Loucy (cell line): ENCODE data around the gene PRDX3.

Source experiments
- H2AFZ ChIP-seq: fragments of 200-600 bp; sonication (generic); 2 replicates; pipeline ENCODE4 v1.6.0; 2016; ENCODE audit warnings: antibody characterized with exemption, mild to moderate bottlenecking, low read length, moderate library complexity
- H3F3A ChIP-seq: fragments of 200-600 bp; 2 replicates; pipeline ENCODE4 v1.6.0; 2016; ENCODE audit warnings: antibody characterized with exemption, low read depth, mild to moderate bottlenecking
- H3K27me3 ChIP-seq: fragments of 200-600 bp; sonication (generic); 2 replicates; pipeline ENCODE4 v1.6.1; 2014; ENCODE audit warnings: low read length, mild to moderate bottlenecking; ENCODE audit not compliant: insufficient read depth, poor library complexity, severe bottlenecking
- H3K36me3 ChIP-seq: fragments of 200-600 bp; sonication (generic); 2 replicates; pipeline ENCODE4 v1.6.1; 2016; ENCODE audit warnings: low read length; ENCODE audit not compliant: insufficient read depth
- H3K4me1 ChIP-seq: fragments of 200-600 bp; sonication (generic); 2 replicates; pipeline ENCODE4 v1.5.1; 2014; ENCODE audit warnings: low read length, mild to moderate bottlenecking; ENCODE audit not compliant: insufficient read depth, poor library complexity, severe bottlenecking
- H3K4me2 ChIP-seq: fragments of 200-600 bp; sonication (generic); 2 replicates; pipeline ENCODE4 v1.6.0; 2014; ENCODE audit warnings: antibody characterized with exemption, low read length, low read depth, mild to moderate bottlenecking; ENCODE audit not compliant: poor library complexity, severe bottlenecking
- H3K4me3 ChIP-seq: fragments of 200-600 bp; sonication (generic); 2 replicates; pipeline ENCODE4 v1.5.1; 2014; ENCODE audit warnings: low read length, mild to moderate bottlenecking, mixed read lengths; ENCODE audit not compliant: poor library complexity, severe bottlenecking
- H3K79me2 ChIP-seq: fragments of 200-600 bp; sonication (generic); 2 replicates; pipeline ENCODE4 v1.6.1; 2014; ENCODE audit warnings: low read length; ENCODE audit not compliant: insufficient read depth
- H3K9ac ChIP-seq: fragments of 200-600 bp; sonication (generic); 2 replicates; pipeline ENCODE4 v1.6.0; 2014; ENCODE audit warnings: mild to moderate bottlenecking, low read depth, low read length, moderate library complexity; ENCODE audit not compliant: poor library complexity, severe bottlenecking
- H3K9me2 ChIP-seq: fragments of 200-600 bp; sonication (generic); replicated peaks from 2 replicates; pipeline ENCODE4 v1.6.1; 2016; ENCODE audit warnings: low read depth, low read length, mixed read lengths
- H3K9me3 ChIP-seq: fragments of 200-600 bp; sonication (generic); 2 replicates; pipeline ENCODE4 v1.6.1; 2014; ENCODE audit warnings: mild to moderate bottlenecking, antibody characterized with exemption, low read length, low read depth; ENCODE audit not compliant: insufficient read depth
- H4K20me1 ChIP-seq: fragments of 200-600 bp; sonication (generic); 2 replicates; pipeline ENCODE4 v1.6.0; 2014; ENCODE audit warnings: antibody characterized with exemption, low read length, mild to moderate bottlenecking; ENCODE audit not compliant: insufficient read depth, poor library complexity, severe bottlenecking
- CTCF ChIP-seq: fragments of 200-600 bp; sonication (generic); conservative IDR thresholded peaks from 2 replicates; pipeline ENCODE4 v1.5.1; 2014; ENCODE audit warnings: mild to moderate bottlenecking, antibody characterized with exemption, low read length
- EZH2phosphoT487 ChIP-seq: fragments of 200-600 bp; IDR thresholded peaks from 2 replicates; pipeline ENCODE4 v1.6.1; 2018; ENCODE audit warnings: antibody characterized with exemption, mild to moderate bottlenecking, moderate library complexity, borderline replicate concordance

Gene PRDX3

GRCh38 chr10:119221201-119221600 lies 42.6 kb upstream of the PRDX3 start:
- Histone ChIP-seq H2AFZ (no peak overlapping the region), H3F3A (no peaks in the 10 kb centered on the region), H3K9ac (no peak overlapping the region), H3K4me3 (no peak overlapping the region), H3K27me3 (no peaks in the 10 kb centered on the region), H3K4me1 (peaks cover 13% of the 10 kb centered on the region), H3K9me2 (no peaks in the 10 kb centered on the region), H3K36me3 (no peaks in the 10 kb centered on the region), H3K4me2 (no peak overlapping the region), H3K79me2 (peaks cover 19% of the 10 kb centered on the region), H4K20me1 (no peaks in the 10 kb centered on the region), H3K9me3 (no peaks in the 10 kb centered on the region)
- no peak for TF ChIP-seq CTCF
- TF ChIP-seq EZH2phosphoT487: no peak

- Histone ChIP-seq H3K9ac (no peak overlapping the region), H3K4me1 (peaks cover 25% of the 10 kb centered on the region), H3K9me2 (no peaks in the 10 kb centered on the region), H3K79me2 (peaks cover 32% of the 10 kb centered on the region), H3F3A (no peaks in the 10 kb centered on the region), H3K27me3 (no peaks in the 10 kb centered on the region), H3K9me3 (no peaks in the 10 kb centered on the region), H2AFZ (no peak overlapping the region), H3K4me3 (no peak overlapping the region), H4K20me1 (no peaks in the 10 kb centered on the region), H3K36me3 (no peaks in the 10 kb centered on the region), H3K4me2 (no peak overlapping the region)
- TF ChIP-seq EZH2phosphoT487 (no peak), CTCF (no peak)
These were observed 41.3 kb upstream of the PRDX3 start for GRCh38 chr10:119219871-119220270.

- H3K9me3 ChIP-seq: no peaks in the 10 kb centered on the region
- no peak overlapping the region for H2AFZ ChIP-seq
- TF ChIP-seq EZH2phosphoT487: no peak
- no peak for TF ChIP-seq CTCF
- no peak overlapping the region for H3K9ac ChIP-seq
- no peaks in the 10 kb centered on the region for H4K20me1 ChIP-seq
- H3K27me3 ChIP-seq: no peaks in the 10 kb centered on the region
- peak overlapping the region; percentile 14 for H3K4me2 ChIP-seq
- no peak overlapping the region for H3K4me3 ChIP-seq
- H3K79me2 ChIP-seq: peaks cover 49% of the 10 kb centered on the region
- no peaks in the 10 kb centered on the region for H3K9me2 ChIP-seq
- H3K36me3 ChIP-seq: no peaks in the 10 kb centered on the region
- H3F3A ChIP-seq: no peaks in the 10 kb centered on the region
- H3K4me1 ChIP-seq: peaks cover 37% of the 10 kb centered on the region
These were observed 39.4 kb upstream of the PRDX3 start for GRCh38 chr10:119217991-119218490.
